AG04449 (cell line): ENCODE data around the gene BPIFA2.
"Not testable (repeated sequence)": the region's sequence is repeated elsewhere in the genome, so short reads cannot be mapped to it uniquely, and the experiment has no call there.

ENCODE experiments used
- CTCF ChIA-PET: fragments of 350-600 bp; formaldehyde crosslinking; extraction: SDS; loops from one replicate; lab custom pipeline; 2021; ENCODE audit warnings: antibody characterized with exemption; lab: Yijun Ruan, JAX
- POLR2A ChIA-PET: fragments of 400-600, 350-600 bp; formaldehyde crosslinking; extraction: SDS; loops from one replicate; lab custom pipeline; 2020; ENCODE audit warnings: antibody characterized with exemption, inconsistent platforms; lab: Yijun Ruan, JAX
- DNase-seq: peaks from one replicate; pipeline ENCODE4 v3.0.0-alpha.2; 2010; ENCODE audit warnings: low read depth, low spot score
- H3K4me3 ChIP-seq: 2 replicates; pipeline ENCODE4 v1.5.1; 2011; ENCODE audit warnings: low read depth, mild to moderate bottlenecking, control low read depth, low read length
- CTCF ChIP-seq: IDR thresholded peaks from one replicate; pipeline ENCODE4 v1.5.1; 2011; ENCODE audit warnings: mild to moderate bottlenecking, moderate library complexity, low read length, control low read depth, inconsistent platforms; ENCODE audit not compliant: insufficient read depth; ENCODE audit errors: missing control alignments

Gene BPIFA2

GRCh38 chr20:33183312-33183711, 15.4 kb downstream of the BPIFA2 start:
- CTCF ChIA-PET, result no interaction called here
- H3K4me3 ChIP-seq, result no peak overlapping the region
- POLR2A ChIA-PET, result no interaction called here
- no peak for TF ChIP-seq CTCF
- DNase-seq, result no peak

GRCh38 chr20:33185031-33185590, 17.2 kb downstream of the BPIFA2 start:
- POLR2A ChIA-PET, CTCF ChIA-PET, H3K4me3 ChIP-seq, DNase-seq: not testable (repeated sequence)

GRCh38 chr20:33187491-33187890, 19.5 kb downstream of the BPIFA2 start:
- POLR2A ChIA-PET, result no interaction called here
- H3K4me3 ChIP-seq, result no peak overlapping the region
- DNase-seq, result no peak
- TF ChIP-seq CTCF, result no peak
- CTCF ChIA-PET, result no interaction called here

- TF ChIP-seq CTCF, result no peak
- POLR2A ChIA-PET, result no interaction called here
These were observed 20.5 kb downstream of the BPIFA2 start for GRCh38 chr20:33188421-33188820.

GRCh38 chr20:33191484-33191883, 23.5 kb downstream of the BPIFA2 start:
- ChIA-PET POLR2A (no interaction called here), CTCF (no interaction called here)
- no peak for DNase-seq
- no peak for TF ChIP-seq CTCF
- no peak overlapping the region for H3K4me3 ChIP-seq

More at GRCh38 chr20:33188421-33188820, 20.5 kb downstream of the BPIFA2 start:
- DNase-seq, result no peak
- no peak overlapping the region for H3K4me3 ChIP-seq
- CTCF ChIA-PET, result no interaction called here

- POLR2A ChIA-PET, result no interaction called here
- H3K4me3 ChIP-seq, result no peak overlapping the region
- DNase-seq, result no peak
- no peak for TF ChIP-seq CTCF
- CTCF ChIA-PET, result no interaction called here
These were observed 24.0 kb downstream of the BPIFA2 start for GRCh38 chr20:33191955-33192354.

- H3K4me3 ChIP-seq, result no peak overlapping the region
- ChIA-PET POLR2A (no interaction called here), CTCF (no interaction called here)
- no peak for TF ChIP-seq CTCF
- DNase-seq, result no peak
These were observed 25.0 kb downstream of the BPIFA2 start for GRCh38 chr20:33192912-33193501.
